ENCODE measurements around the gene LCTL.
A peak's percentile ranks its signal among the peaks of the same experiment; 100 is the strongest.

LCTL gene, protein sequence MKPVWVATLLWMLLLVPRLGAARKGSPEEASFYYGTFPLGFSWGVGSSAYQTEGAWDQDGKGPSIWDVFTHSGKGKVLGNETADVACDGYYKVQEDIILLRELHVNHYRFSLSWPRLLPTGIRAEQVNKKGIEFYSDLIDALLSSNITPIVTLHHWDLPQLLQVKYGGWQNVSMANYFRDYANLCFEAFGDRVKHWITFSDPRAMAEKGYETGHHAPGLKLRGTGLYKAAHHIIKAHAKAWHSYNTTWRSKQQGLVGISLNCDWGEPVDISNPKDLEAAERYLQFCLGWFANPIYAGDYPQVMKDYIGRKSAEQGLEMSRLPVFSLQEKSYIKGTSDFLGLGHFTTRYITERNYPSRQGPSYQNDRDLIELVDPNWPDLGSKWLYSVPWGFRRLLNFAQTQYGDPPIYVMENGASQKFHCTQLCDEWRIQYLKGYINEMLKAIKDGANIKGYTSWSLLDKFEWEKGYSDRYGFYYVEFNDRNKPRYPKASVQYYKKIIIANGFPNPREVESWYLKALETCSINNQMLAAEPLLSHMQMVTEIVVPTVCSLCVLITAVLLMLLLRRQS

GRCh38 chr15:66565741-66566144 lies at the start of gene LCTL:
LCTL (minus strand) TSS chr15:66565998; CDS start chr15:66565365, 633 bp downstream.
- DNase-seq (ENCODE audit: low read depth), result no peak

DNA sequence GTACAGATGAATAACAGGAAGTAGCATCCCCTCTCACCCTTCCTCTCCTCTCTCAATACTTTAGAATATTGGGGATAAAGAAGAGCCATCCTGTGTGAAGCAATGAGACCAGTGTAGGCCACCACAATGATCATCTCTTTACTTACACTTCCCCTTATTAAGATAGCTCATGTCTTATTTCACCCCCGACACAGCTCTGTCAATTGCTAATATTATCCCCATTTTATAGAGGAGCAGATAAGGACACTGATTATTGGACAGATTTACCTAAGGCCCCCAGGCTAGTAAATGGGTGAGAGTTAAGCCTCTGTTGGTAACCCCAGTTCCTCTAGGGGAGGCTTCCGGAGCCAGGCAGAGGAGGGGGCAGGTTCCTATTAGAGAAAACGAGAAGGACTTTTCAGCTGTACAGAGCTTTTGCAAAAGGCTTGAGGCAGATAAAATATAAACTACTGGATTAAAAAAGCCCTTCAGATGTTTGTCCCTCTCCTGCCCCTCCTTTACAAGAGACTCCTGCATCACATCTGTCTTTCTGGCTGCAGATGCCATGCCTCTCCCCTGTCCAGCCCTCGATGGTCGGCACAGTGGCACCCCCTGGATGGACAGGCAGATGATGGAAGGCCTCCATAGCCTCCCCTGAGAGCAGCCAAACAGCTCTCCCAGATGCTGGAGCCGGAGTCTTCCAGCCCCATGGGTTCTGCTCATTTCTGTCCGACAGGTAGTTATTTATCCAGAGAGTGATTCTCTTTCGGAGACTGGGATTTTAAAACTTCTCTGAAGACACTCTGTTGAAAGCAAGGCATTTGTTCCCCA lies 49.4 kb upstream of the LCTL start:
- no peak for DNase-seq (ENCODE audit: low read depth)

DNA sequence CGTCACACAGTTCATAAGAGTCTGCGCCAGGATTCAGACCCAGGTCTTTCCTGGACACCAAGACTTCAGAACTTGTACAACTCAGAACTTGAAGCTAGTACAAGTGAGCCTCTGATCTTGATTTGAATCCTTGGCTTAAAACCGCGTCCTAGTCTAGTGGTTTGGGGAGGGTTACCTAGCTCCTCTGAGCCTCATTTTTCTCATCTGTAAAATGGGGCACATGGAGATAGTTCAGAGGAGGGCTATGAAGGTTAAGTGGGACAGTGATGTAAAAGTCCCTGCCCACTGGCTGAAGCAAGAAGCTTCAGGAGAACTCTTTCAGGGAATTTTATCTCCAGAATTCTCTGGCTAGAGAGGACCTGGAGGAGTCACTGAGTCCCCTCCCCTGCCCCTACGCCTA lies 48.7 kb upstream of the LCTL start:
- DNase-seq (ENCODE audit: low read depth), result no peak

GRCh38 chr15:66613743-66614142 lies 47.9 kb upstream of the LCTL start:
- DNase-seq (ENCODE audit: low read depth), result no peak

DNA sequence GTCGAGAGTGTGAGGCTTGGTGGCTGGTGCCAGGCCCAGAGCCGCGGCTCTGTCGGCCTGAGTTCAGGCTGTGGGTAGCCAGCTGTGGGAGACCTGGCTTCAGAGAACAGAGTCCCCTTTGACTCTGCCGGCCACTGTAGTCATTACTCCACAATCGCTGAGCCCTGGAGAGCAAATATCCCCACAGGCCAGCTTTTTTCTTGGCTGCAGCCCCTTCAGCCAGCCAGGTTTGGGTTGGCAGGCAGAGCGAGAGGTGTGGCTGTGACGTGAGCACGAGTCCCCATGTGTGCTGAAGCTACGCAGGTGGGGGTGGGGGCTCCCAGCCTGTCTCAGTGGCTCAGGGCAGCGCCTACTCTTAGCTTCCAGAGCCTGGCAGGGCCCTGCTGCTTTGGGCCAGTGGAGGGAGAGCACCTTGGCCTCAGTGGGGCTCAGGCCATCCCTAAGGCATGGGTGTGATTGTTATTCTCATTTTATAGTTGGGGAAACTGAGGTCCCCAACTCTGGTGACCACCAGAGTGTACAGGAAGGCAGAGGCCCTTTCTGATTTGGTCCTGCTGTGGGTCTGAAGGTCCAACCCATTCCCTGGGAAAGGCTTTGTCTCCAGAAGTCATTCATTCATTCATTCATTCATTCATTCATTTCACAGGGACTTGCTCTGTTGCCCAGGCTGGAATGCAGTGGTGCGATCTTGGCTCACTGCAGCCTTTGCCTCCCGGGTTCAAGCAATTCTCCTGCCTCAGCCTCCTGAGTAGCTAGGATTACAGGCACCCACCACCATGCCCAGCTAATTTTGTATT lies 45.7 kb upstream of the LCTL start:
- no peak for DNase-seq (ENCODE audit: low read depth)

GRCh38 chr15:66609876-66610275 lies 44.1 kb upstream of the LCTL start:
- DNase-seq (ENCODE audit: low read depth), result no peak

GRCh38 chr15:66608881-66609280 lies 43.1 kb upstream of the LCTL start:
- no peak for DNase-seq (ENCODE audit: low read depth)

DNA sequence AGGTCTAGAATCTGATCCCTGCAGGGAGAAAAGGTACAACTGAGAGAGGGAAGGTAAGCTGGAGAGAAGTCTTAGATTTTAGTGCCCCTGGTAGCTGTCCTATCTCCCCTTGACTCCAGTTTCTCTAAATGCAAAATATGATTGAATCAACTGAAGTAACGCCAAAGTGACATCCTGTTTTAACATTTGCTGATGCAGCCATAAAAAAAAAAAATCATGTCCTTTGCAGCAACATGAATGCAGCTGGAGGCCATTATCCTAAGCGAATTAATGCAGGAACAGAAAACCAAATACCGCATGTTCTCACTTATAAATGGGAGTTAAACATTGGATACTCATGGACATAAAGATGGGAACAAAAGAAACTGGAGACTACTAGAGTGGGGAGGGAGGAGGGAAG lies 42.4 kb upstream of the LCTL start:
- DNase-seq (ENCODE audit: low read depth), result no peak

DNA sequence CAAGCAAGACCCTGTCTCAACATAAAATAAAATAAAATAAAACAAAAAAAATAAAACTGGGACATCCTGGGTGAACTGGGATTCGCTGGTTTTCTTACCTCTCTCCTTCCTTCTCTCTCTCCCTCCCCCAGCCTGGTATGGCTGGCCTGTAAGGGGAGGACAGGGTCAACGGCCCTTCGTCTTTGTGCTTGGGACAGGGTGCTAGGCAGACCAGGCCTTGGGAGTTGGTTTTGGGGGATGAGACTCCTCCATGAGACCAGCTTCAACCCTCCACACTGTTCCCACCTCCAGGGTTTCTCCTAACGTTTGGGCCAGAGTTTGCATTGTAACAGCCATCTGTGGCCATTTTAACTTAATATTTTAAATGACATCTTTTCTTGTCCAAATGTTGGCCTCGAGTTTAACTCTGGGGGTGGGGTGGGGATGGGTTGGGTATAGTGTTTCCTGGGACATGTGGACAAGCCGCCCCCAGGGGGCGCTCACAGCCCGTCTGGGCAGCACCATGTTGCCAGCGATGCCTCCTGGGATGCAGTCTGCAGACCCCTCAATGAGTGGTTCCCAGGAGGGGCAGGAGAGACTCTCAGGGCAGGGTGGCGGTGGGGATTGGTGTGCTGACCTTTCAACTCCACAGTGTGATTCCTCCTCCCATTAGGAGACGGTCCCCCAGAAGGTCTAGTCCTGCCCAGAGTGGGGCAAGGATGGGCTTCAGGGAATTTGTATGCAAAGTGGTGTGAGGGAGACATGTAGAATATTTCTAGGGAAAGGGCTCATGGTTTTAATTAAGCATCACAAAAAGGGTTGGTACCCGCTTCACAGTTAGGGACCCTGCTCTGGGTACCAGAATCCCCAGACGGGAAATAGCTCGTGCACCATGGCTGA lies 37.7 kb upstream of the LCTL start:
- DNase-seq (ENCODE audit: low read depth), result peak; percentile 36

DNA sequence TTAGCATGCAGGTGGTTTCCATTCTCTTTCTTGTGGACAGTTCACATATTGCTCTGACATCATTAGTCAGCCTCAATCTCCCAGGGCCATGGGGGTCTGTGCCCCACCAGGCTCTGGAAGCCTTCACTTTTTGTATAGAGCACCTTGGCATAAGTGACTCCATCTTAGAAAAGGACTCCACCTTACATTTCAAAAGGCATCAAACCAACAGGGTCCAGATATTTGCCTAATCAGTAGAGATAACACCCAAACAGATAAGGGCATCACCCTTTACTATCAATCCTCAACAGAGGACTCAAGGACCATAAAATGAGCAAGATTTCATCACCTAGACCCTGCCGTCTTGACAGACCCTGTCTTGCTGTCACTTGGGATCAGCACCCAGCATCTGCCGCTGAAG lies 35.7 kb upstream of the LCTL start:
- DNase-seq (ENCODE audit: low read depth), result no peak

DNA sequence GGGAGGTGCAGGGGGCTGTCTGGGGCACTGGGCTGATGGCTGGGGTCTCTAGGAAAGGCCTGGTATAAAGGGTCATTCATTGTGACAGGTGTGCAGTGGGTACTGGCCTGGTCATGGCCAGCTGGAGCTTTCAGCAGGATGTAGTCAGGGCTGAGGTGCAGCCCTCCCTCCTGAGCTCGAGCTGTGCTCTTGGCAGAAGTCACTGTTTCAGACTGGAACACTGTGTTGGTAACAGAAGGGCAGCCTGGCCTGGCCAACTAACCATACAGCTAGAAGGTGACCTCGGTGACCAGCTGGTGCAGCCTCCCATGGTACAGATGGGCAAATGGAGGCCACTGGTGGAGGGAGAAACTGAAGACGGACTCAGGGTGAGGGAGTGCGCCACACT lies 34.4 kb upstream of the LCTL start:
- no peak for DNase-seq (ENCODE audit: low read depth)

DNA sequence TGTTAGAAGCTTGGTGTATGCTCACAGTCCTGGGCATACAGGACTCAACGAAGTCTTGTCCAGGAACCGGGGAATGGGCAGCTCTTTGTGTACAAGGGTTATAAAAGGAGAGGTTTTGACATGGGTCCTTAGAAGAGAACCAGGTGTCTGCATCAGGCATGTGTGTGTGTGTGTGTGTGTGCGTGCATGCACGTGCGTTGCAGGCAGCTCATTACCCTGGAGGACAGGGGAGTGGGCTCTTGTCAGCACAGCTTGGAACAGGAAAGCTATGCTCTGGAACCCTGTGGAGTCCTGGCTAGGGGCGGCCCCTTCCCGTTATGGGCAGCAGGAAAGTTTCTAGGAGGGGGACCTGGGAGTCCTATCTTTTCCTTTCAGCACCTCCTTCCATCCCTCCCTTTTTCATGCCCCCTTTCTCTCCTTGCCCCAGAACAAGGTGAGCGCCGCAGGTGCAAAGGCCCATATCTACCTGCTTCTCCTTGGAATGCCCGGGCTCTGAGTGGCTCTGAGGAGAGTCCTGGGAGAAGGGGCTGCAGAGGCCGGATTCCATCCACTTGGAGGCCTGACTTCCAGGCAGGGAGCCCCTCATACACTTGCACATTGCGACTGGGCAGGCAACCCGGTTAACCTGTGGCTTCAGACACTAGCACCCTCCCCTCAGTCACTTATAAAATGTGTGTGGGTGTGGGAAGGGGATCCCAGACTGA lies 33.9 kb upstream of the LCTL start:
- DNase-seq (ENCODE audit: low read depth), result no peak

GRCh38 chr15:66598095-66598815 lies 32.5 kb upstream of the LCTL start:
- no peak for DNase-seq (ENCODE audit: low read depth)

GRCh38 chr15:66595931-66596545 lies 30.2 kb upstream of the LCTL start:
- no peak for DNase-seq (ENCODE audit: low read depth)

DNA sequence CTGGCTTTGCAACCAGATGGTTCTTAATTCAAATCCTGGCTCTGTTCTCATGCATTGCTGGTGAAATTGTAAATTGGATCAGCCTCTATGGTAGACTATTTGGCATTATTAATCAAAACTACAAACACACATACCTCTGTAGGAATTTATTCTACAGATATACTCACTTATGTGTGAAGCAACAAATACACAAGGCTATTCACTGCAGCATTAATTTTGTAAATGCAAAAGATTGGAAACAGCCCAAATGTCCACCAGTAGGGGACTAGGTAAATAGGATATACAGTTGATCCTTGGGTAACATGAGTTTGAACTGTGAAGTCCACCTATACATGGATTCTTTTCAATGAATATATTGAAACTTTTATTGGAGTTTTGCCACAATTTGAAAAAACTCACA lies 29.5 kb upstream of the LCTL start:
- no peak for DNase-seq (ENCODE audit: low read depth)

DNA sequence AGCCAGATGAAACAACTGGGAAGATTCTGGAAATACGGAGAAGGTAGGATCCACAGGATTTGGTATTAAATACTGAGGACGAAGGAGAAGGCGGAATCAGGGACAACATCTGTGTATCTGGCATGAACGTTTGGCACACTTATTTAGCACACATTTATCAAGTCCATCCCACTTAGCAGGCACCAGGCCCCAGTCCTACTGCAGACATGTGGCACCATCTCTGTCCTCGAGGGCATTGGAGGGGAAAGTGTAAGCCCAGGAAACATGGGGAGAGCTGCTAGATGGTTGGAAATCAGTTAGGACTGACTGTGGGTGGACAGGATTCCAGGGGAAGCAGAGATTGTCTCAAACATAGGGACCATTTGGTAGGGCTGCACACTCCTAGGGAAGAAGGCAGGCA lies 29.0 kb upstream of the LCTL start:
- no peak for DNase-seq (ENCODE audit: low read depth)

DNA sequence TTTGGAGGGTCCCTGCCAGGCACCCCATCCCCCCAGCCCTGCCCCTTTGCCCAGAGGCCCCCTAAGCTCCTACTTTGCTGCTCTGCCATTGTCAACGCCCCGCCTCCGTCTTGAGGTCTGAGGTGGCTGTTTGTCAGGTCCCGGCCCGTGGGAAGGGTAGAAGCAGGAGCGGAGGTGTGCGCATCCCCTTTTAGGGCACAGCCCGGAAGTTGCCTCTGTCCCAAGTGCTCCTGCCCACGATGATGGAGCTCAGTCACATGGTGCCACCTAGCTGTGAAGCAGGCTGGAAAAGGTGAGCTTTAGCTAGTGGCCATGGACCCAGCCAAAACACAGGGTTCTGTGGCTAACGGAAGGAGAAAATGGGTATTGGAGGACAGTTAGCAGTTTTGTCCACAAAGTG lies 28.5 kb upstream of the LCTL start:
- DNase-seq (ENCODE audit: low read depth), result no peak

GRCh38 chr15:66593219-66593780 lies 27.5 kb upstream of the LCTL start:
- no peak for DNase-seq (ENCODE audit: low read depth)
